Natural killer cell (primary cell): ENCODE results near the gene ARHGEF18. TPM values are rescaled to one million over a fixed set of nuclear protein-coding genes. Genes with fewer than 3 reads are reported as not detected.
A peak's percentile ranks its signal among the peaks of the same experiment; 100 is the strongest.

Experiments
- ATAC-seq, 3 donors: fragments of 150-1000 bp in 2 of 3; fragments of 200-7000 bp in 1 of 3; cut with Tn5 transposase; 1 replicate in 1 of 3; 2 replicates in 2 of 3; pipeline ENCODE4 v1.10.0; 2021; ENCODE audit warnings: mild to moderate bottlenecking in 2 of 3, moderate library complexity in 2 of 3
- DNase-seq, 2 donors: peaks; one replicate each; pipeline versions ENCODE4 v3.0.0 to v3.0.0-alpha.2; 2013 to 2021; ENCODE audit warnings: mixed read lengths in 1 of 2
- H3K27ac ChIP-seq: one replicate; pipeline ENCODE4 v1.5.1; 2013; ENCODE audit warnings: mild to moderate bottlenecking, low read length
- H3K27me3 ChIP-seq: one replicate; pipeline ENCODE4 v1.6.1; 2013; ENCODE audit warnings: low read length; ENCODE audit not compliant: control insufficient read depth, insufficient read depth
- H3K36me3 ChIP-seq: one replicate; pipeline ENCODE4 v1.6.1; 2013; ENCODE audit warnings: low read length; ENCODE audit not compliant: control insufficient read depth, insufficient read depth
- H3K4me1 ChIP-seq: one replicate; pipeline ENCODE4 v1.6.1; 2013; ENCODE audit warnings: low read length; ENCODE audit not compliant: control insufficient read depth, insufficient read depth
- H3K4me3 ChIP-seq: one replicate; pipeline ENCODE4 v1.5.1; 2013; ENCODE audit warnings: low read length
- H3K9me3 ChIP-seq: one replicate; pipeline ENCODE4 v1.6.1; 2013; ENCODE audit warnings: low read length; ENCODE audit not compliant: control insufficient read depth, insufficient read depth
- H3K27ac Mint-ChIP-seq, 2 donors: one replicate each; pipeline ENCODE4 v1.8.0; 2022; ENCODE audit warnings: mild to moderate bottlenecking in 2 of 2, mixed read lengths in 2 of 2, moderate library complexity in 1 of 2
- H3K27me3 Mint-ChIP-seq, 2 donors: one replicate each; pipeline ENCODE4 v1.8.0; 2022; ENCODE audit warnings: low read depth in 2 of 2, mixed read lengths in 2 of 2
- H3K36me3 Mint-ChIP-seq: one replicate; pipeline ENCODE4 v1.8.0; 2022; ENCODE audit warnings: mixed read lengths
- H3K4me1 Mint-ChIP-seq, 2 donors: one replicate each; pipeline ENCODE4 v1.8.0; 2022; ENCODE audit warnings: mixed read lengths in 2 of 2
- H3K4me3 Mint-ChIP-seq: one replicate; pipeline ENCODE4 v1.8.0; 2022; ENCODE audit warnings: mild to moderate bottlenecking, moderate library complexity, mixed read lengths
- H3K9me3 Mint-ChIP-seq, 2 donors: one replicate each; pipeline ENCODE4 v1.8.0; 2022; ENCODE audit warnings: mixed read lengths in 2 of 2
- CTCF ChIP-seq: fragments of 200-600 bp; IDR thresholded peaks from one replicate; pipeline ENCODE4 v1.8.0; 2022; ENCODE audit warnings: antibody characterized with exemption
- WGBS: methylation state at CpG from one replicate; pipeline ENCODE4 v1.1.7; 2013; ENCODE audit warnings: missing lambda C conversion rate; ENCODE audit not compliant: insufficient coverage; 5-methylcytosine and 5-hydroxymethylcytosine counted together
- intact Hi-C: fragments of 100-400 bp; cut with micrococcal nuclease; formaldehyde crosslinking; loops from one replicate; pipeline ENCODE4 v1.14.2; 2022
- total RNA-seq, 4 donors: library from RNA; stranded (reverse); fragments of 120-200 nt in 1 of 4; gene quantifications; one replicate each; pipeline versions ENCODE4 v1.2.3 to v1.2.4, GENCODE V29; 2013 to 2022

ARHGEF18 gene
- 10 to 100 TPM; 53.6 to 61.5 (median 54.1) TPM for total RNA-seq
- 58.6 TPM for total RNA-seq (2013)

- DNase-seq, result peak in 1 of 2 donors; percentile 75
- Mint-ChIP-seq H3K36me3 (peaks cover 7% of the 10 kb centered on the region), H3K4me3 (peak within 1 kb of the TSS; percentile 98), H3K9me3 (peaks cover 0 to 3% of the 10 kb centered on the region in 2 donors), H3K4me1 (peaks cover 56 to 71% of the 10 kb centered on the region in 2 donors), H3K27ac (peak within 1 kb of the TSS; percentile 95 to 96), H3K27me3 (no peaks in the 10 kb centered on the region)
- peaks cover 9% of the 10 kb centered on the region for H3K9me3 ChIP-seq
- H3K27me3 ChIP-seq, result no peaks in the 10 kb centered on the region
- H3K27ac ChIP-seq, result peak within 1 kb of the TSS; percentile 78
- H3K36me3 ChIP-seq, result peaks cover 6% of the 10 kb centered on the region
- intact Hi-C loops, result no loop called here
- peak within 1 kb of the TSS; percentile 64 for H3K4me3 ChIP-seq
- H3K4me1 ChIP-seq, result peaks cover 75% of the 10 kb centered on the region
- ATAC-seq, result peak; percentile 39 to 70 (median 47)
- WGBS, result 9% methylated on average over 12 of the region's 13 CpGs
- TF ChIP-seq CTCF, result no peak
These were observed at the start of gene ARHGEF18 for GRCh38 chr19:7348587-7349230. TSS of gene ARHGEF18 (plus strand) at chr19:7348937. CDS start at chr19:7362891, 13,954 bp downstream.

- Histone ChIP-seq H3K27ac (no peak overlapping the region), H3K4me1 (no peaks in the 10 kb centered on the region), H3K9me3 (no peaks in the 10 kb centered on the region), H3K4me3 (no peak overlapping the region), H3K27me3 (peaks cover 3% of the 10 kb centered on the region), H3K36me3 (no peaks in the 10 kb centered on the region)
- Mint-ChIP-seq H3K27me3 (peaks cover 5 to 9% of the 10 kb centered on the region in 2 donors), H3K4me1 (no peaks in the 10 kb centered on the region), H3K9me3 (no peaks in the 10 kb centered on the region), H3K36me3 (no peaks in the 10 kb centered on the region), H3K27ac (no peak overlapping the region), H3K4me3 (no peak overlapping the region)
- ATAC-seq (no peak), DNase-seq (no peak)
- no peak for TF ChIP-seq CTCF
- WGBS, result 93% methylated on average over 5 of the region's 5 CpGs
- intact Hi-C loops, result no loop called here
These were observed 47.2 kb upstream of the ARHGEF18 start for GRCh38 chr19:7301525-7301924.

GRCh38 chr19:7303470-7303869 is 45.3 kb upstream of the ARHGEF18 start:
- DNase-seq, result no peak
- 74% methylated on average over 4 of the region's 4 CpGs for WGBS
- no peak for TF ChIP-seq CTCF
- Mint-ChIP-seq H3K36me3 (no peaks in the 10 kb centered on the region), H3K4me1 (no peaks in the 10 kb centered on the region), H3K9me3 (no peaks in the 10 kb centered on the region), H3K4me3 (no peak overlapping the region), H3K27me3 (peaks cover 0 to 3% of the 10 kb centered on the region in 2 donors), H3K27ac (no peak overlapping the region)
- peaks cover 3% of the 10 kb centered on the region for H3K27me3 ChIP-seq
- H3K36me3 ChIP-seq, result no peaks in the 10 kb centered on the region
- H3K9me3 ChIP-seq, result no peaks in the 10 kb centered on the region
- no peaks in the 10 kb centered on the region for H3K4me1 ChIP-seq
- no peak for ATAC-seq
- H3K27ac ChIP-seq, result no peak overlapping the region
- intact Hi-C loops, result no loop called here
- no peak overlapping the region for H3K4me3 ChIP-seq

GRCh38 chr19:7304200-7304599 is 44.5 kb upstream of the ARHGEF18 start:
- ATAC-seq (no peak), DNase-seq (no peak)
- H3K4me3 Mint-ChIP-seq, result no peak overlapping the region
- H3K4me1 Mint-ChIP-seq, result no peaks in the 10 kb centered on the region
- no peaks in the 10 kb centered on the region for H3K4me1 ChIP-seq
- H3K27ac ChIP-seq, result no peak overlapping the region
- no peak overlapping the region for H3K4me3 ChIP-seq
- H3K27me3 ChIP-seq, result no peaks in the 10 kb centered on the region
- no peaks in the 10 kb centered on the region for H3K9me3 ChIP-seq
- H3K27me3 Mint-ChIP-seq, result peaks cover 0 to 3% of the 10 kb centered on the region in 2 donors
- no peak overlapping the region for H3K27ac Mint-ChIP-seq
- WGBS, result 86% methylated on average over 9 of the region's 9 CpGs
- intact Hi-C loops, result no loop called here
- no peak for TF ChIP-seq CTCF
- H3K36me3 Mint-ChIP-seq, result no peaks in the 10 kb centered on the region
- H3K36me3 ChIP-seq, result no peaks in the 10 kb centered on the region
- H3K9me3 Mint-ChIP-seq, result no peaks in the 10 kb centered on the region
